GF-D8 (cell line): Measurements from ENCODE around the gene NLRP6.
"Not testable (repeated sequence)": the region's sequence is repeated elsewhere in the genome, so short reads cannot be mapped to it uniquely, and the experiment has no call there.

ENCODE experiments used
- DNase-seq: peaks from one replicate; lab custom pipeline; 2025; lab: John Stamatoyannopoulos, UW

Gene NLRP6

DNA sequence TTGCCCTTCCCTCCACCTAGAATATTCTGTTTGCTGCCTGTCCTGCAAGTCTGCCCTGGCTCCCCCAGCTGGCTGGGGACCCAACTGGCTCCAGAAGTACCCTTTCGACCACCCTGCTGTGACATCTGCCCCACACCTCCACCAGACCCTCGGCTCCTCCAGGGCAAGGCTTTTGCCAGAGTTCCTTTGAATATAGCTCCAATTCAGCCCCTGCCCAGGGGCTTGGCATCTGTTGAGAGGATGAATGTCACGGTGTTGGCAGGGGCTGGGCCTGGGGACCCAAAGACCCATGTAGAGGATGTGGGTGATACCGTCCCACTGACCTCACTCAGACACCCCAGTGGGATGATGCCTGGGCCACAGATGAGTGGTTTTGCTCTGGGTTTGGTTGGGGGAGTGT is 4.0 kb downstream of the NLRP6 start:
- no peak for DNase-seq

DNA sequence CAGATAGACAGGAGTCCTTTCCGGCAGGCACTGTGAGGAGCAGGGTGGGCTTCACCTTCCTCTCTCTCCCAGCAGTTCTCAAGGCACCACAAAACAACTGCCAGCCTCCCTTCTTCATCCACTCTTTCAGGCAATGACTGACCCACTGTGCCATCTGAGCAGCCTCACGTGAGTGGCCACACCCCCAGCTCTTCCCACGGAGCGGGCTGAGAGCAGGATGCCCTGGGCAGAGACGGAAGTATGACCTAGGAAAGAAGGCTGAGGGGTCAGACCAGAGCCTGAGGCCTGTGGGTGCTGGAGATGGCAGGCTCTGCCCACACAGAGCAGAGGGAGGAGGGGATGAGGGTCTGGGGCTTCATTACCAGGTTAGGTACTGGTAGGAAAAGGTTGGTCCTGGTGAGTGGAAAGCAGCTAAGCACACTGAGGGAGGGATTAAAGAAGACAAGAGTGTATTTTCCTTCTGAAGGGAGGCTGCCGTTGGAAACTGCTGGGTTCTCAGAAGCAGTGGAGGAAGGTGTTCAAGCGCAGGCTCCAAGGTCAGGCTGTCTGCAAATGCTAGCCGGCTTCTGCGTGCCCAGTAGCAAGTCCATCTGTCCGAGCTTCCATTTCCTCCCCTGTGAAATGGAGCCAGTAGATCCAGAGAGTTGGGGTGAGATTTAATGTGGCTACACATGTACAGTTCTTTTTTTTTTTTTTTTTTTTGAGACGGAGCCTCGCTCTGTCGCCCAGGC is 4.6 kb downstream of the NLRP6 start:
- no peak for DNase-seq

DNA sequence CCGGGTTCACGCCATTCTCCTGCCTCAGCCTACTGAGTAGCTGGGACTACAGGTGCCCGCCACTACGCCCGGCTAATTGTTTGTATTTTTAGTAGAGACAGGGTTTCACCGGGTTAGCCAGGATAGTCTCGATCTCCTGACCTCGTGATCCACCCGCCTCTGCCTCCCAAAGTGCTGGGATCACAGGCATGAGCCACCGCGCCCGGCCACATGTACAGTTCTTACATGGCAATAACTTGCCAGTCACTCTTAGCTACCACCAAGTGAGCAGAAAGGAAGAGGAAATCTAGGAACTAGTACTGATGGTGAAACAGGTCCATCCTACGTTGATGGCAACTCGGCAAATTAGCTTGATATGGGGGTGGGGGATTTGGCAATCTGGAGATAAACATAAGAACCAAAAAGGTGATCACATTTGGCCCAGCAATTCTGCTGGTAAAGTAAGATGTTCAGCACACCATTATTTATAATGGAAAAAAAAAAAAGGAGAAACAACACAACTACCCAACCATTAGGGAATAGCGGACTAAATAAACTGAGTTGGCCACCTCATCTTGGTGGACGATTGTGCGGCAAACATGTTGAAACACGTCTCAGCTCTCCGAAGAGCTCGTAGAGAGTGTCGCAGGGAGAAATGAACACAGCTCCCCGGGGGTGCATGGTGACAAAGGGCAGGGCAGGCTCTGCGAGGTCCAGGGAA is 5.3 kb downstream of the NLRP6 start:
- DNase-seq: no peak

DNA sequence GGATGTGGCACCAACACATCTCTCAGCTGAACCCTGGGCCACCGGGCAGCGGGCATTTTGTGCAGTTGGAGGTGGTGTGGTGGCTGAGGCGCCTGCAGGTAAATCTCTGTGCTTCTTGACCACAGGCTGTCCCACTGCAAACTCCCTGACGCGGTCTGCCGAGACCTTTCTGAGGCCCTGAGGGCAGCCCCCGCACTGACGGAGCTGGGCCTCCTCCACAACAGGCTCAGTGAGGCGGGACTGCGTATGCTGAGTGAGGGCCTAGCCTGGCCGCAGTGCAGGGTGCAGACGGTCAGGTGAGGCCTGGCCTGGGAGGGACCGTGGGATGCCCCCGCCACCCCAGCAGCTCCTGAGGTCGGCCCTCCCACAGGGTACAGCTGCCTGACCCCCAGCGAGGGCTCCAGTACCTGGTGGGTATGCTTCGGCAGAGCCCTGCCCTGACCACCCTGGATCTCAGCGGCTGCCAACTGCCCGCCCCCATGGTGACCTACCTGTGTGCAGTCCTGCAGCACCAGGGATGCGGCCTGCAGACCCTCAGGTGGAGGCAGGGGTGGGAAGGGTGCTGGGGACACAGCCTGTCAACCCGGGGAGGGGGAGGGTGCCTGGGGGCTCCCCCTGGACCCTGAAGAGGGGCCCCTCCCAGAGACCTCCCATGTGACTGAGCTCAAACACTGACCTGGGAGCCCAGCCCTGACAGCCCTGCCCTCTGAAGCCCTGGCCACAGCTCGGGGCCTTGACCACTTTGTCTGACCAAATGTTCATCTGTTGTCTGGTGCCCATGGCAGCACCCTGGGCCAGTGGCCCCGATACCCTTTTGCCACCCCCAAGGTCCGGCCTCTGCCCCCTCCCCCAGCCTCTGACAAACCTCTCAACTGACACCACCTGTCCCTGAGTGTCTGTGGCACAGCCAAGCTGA is 6.2 kb downstream of the NLRP6 start:
- no peak for DNase-seq

DNA sequence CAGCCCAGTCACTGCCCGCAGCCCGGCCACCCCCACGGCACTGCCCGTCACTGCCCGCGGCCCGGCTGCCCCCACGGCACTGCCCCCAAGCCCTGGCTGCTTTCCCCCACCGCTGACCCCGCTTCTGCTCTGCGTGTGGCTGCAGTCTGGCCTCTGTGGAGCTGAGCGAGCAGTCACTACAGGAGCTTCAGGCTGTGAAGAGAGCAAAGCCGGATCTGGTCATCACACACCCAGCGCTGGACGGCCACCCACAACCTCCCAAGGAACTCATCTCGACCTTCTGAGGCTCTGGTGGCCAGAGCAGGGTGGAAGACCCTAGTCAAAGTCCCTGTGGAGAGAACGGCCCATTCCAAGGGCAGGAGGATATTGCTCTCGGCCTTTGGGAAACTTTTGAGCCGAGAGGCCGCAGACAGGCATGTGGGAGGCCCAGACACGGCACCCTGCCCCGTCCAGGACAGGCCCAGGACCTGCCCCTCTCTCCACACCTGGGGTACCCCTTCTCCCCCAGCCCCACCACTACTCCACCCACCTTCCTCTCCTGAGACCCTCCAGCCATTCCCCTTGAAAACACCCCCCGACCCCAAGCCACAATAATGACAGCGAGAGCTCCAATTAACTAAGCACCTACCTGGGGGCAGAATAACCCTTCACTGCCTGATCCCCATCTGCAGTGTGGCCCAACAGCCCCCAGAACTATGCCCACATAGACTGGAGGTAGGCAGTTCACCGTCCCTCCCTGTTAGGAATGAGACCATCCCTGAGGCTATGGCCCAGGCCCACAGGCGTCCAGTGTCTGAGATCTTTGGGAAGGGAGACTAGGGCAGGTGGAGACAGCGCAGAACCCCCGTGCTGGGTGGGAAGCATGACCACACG is 7.0 kb downstream of the NLRP6 start:
- DNase-seq: no peak

DNA sequence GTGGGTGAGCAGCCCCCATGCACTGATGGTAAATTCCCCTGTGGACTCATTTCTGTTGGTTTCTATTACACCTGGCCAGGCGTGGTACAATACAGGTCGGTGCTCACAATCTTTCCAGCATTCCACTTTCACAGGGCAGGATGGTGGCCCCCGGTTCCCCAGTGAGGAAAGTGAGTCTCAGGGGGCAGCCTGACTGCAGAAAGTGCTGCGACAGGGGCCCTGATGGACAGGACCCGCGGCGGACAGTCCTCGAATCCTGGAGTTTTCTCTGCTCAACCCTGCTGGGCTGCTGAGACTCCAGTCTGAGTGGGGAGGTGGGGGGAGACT is 7.7 kb downstream of the NLRP6 start:
- DNase-seq: no peak

DNA sequence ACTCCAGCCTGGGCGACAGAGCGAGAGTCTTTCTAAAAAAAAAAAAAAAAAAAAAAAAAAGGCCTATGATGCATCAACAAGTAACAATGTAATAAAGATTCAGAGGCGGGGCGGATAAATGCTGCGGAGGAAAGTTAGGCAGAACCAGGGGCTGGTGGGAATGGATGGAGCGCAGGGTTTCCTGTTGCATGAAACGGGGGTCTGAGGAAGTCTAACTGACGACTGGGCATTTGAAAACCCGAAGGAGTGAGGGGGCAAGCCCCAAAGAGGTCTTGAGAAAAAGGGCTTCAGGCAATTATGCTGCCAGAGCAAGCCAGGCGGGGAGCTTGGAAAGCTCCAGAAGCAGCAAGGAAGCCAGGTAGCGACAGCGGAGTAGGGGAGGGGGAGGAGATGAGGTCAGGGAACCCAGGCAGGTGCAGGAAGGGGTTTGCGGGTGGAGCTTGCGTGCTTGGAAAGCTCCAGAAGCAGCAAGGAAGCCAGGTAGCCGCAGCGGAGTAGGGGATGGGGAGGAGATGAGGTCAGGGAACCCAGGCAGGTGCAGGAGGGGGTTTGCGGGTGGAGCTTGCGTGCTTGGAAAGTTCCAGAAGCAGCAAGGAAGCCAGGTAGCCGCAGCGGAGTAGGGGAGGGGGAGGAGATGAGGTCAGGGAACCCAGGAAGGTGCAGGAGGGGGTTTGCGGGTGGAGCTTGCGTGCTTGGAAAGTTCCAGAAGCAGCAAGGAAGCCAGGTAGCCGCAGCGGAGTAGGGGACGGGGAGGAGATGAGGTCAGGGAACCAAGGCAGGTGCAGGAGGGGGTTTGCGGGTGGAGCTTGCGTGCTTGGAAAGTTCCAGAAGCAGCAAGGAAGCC is 9.0 kb downstream of the NLRP6 start:
- not testable (repeated sequence) for DNase-seq

DNA sequence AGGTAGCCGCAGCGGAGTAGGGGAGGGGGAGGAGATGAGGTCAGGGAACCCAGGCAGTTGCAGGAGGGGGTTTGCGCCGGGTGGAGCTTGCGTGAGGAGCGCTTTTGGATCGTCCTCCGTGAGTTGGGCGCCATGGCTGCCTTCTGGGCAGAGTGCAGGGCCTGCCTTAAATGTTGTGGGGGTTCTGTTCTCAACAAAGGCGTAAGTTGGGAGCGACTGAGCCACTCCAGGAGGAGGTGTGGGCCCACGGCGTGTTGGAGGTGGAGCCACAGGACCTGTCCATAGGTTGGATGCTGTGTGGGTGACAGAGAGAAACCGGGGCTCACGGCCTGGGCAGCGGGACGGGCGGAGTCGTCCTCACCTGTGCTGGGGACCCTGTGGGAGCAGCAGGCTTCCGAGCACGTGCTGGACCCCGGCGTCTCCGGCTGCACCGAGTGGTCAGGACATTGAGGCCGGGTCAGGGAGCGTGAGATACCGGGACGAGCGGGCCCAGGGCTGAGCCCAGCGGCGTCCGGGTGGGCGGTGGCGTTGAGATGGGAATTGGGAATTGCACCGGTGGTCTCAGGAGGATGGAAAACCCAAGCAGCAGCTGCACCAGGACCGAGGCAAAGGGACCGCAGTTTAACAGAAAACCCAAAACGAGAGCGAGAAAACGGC is 9.7 kb downstream of the NLRP6 start:
- no peak for DNase-seq

DNA sequence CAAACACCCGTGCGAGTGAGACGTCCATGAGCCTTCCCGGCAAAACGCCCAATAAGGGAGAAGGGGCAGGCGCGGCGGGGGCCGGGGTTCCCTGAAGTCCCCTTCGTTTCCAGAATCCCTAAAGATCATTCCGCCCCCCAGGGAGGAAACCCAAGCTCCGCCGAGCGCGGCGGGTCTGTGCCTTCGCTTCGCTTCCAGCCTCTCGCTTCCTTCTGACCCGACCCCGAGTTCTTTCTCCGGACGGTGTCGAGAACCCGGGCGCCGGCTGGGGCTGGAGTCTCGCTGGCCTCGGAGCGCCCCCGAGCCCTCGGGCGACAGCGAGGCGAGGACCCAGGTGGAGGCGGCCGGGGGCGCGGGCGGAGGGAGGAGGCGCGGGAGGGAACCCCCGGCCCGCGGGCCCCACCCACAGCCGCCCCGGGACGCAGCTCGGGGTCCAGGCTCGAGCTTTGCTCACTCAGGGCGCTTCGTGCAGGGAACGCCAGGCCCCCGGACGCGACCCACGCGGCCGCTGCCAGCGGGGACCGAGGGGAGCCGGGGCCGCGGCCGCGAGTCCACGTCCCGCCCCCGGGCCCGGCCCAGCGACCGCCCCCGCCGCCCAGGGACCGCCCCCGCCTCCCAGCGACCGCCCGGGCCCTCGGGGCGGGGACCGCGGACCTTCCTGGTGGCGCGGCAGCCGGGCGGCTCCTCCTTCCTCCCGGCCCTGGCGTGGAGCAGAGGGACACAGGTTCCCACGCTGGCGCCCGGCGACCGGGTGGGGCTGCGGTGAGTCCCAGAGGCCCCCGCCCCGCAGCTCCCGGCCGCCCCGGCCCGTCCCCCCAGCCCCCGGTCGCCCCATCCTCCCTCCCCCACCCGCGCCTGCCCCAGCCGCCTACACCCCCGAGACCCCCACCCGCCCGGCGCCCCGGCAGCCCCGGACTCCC is 10.5 kb downstream of the NLRP6 start, which contains the start of gene PGGHG:
PGGHG (plus strand) TSS at position 649 of the 920 bp plus-strand sequence. CDS start 691 bp downstream, outside the sequence.
- DNase-seq: no peak

DNA sequence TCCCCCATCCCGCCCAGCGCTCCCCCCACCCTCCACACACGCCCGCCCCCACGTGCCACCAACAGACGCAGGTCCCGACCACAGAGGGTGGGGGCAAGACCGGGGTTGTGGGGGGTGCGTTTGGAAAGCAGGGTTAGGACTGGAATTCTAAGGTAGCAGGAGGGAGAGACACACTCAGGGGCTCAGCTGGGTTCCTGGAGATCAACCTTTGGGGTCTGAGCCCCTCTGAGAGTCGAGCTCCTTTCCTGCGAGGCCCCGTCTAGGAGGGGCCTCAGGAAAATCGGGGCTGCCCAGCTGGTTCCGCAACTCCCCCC is 11.1 kb downstream of the NLRP6 start:
- no peak for DNase-seq

DNA sequence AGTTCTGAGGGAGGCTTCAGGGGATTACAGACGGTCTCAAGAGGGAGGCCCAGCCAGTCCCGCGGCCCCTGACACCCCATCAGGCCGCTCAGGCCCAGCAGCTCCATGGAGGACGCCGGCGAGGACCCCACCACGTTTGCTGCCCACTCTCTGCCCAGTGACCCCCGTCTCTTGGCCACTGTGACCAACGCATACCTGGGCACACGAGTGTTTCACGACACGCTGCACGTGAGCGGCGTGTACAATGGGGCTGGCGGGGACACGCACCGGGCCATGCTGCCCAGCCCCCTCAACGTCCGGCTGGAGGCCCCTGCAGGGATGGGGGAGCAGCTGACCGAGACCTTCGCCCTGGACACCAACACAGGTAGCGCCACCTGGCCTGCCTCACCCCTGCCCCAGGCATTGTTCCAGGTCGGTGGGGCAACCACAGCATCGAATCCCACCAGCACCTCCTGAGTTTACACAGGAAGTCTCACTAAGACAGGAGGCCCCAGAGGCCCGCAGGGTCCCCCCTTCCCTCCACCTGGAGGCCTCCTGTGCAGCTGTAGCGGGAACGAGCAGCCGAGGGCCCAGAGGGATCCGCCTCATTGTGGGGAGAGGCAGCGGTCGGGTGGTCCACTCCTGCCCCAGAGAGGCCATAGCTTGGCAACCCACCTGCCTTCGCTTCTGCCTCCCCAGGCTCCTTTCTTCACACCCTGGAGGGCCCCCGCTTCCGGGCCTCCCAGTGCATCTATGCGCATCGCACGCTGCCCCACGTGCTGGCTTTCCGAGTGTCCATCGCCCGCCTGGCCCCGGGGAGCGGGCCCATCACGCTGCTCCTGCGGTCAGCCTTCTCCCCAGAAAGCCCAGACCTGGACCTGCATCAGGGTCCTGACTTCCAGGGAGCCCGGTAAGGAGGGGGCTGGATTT is 11.8 kb downstream of the NLRP6 start:
- no peak for DNase-seq

DNA sequence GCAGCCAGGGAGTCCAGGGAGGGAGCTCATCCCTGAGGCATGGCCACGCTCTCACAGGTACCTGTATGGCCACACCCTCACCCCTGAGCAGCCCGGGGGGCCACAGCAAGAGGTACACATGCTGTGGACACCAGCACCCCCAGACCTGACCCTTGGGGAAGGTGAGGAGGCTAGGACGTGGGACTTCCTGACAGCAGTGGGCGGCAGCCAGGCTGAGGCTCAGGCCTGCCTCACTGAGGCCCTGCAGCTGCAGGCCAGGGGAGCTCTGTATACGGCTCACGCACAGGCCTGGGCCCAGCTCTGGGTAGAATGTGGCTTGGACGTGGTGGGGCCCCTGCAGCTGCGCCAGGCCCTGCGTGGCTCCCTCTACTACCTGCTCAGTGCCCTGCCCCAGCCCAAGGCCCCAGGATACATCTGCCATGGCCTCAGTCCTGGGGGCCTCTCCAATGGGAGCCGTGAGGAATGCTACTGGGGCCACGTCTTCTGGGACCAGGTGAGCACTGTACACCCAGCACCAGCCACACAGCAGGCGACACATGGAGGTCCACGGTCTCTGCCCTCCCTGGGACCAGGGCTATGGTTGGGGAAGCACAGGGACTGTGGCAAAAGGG is 12.5 kb downstream of the NLRP6 start:
- no peak for DNase-seq

DNA sequence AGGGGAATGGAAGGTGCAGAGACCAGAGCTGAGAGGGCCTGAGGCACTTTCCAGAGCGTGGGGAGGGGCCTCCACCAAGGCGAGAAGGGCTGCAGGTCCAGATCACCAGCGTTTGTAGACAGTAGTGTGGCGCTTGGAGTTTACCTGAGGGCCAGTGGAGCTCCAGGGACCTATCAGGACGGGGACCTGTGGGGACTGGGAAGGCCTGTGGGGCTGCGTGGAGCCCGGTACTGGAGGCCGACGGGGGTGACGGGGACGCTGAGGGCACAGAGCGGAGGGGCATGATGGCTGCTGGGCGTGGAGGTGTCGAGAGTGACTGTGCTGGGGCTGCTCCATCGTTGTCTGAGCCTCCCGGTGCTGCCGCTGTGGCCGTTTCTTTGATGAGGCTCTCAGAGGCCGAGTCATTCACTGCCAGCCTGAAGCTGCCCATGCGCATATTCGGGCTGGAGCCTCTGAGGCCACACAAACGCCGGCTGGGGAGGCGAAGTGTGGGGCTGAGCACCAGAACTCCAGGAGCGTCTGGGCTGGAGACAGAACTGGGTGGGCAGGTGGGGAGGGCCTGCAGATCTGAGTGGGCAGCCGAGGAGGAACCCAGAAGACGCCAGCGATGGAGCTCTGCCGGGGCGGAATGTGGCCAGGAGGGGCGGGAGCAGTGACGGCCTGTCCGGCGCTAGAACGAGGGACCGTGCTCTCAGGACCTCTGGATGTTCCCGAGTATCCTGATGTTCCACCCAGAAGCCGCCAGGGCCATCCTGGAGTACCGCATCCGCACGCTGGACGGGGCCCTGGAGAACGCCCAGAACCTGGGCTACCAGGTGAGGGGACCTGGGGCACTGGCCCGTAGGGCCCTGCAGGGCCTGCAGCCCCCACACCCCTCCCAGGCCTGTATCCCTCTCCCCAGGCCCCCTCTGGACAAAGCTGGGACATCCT is 13.3 kb downstream of the NLRP6 start:
- no peak for DNase-seq

DNA sequence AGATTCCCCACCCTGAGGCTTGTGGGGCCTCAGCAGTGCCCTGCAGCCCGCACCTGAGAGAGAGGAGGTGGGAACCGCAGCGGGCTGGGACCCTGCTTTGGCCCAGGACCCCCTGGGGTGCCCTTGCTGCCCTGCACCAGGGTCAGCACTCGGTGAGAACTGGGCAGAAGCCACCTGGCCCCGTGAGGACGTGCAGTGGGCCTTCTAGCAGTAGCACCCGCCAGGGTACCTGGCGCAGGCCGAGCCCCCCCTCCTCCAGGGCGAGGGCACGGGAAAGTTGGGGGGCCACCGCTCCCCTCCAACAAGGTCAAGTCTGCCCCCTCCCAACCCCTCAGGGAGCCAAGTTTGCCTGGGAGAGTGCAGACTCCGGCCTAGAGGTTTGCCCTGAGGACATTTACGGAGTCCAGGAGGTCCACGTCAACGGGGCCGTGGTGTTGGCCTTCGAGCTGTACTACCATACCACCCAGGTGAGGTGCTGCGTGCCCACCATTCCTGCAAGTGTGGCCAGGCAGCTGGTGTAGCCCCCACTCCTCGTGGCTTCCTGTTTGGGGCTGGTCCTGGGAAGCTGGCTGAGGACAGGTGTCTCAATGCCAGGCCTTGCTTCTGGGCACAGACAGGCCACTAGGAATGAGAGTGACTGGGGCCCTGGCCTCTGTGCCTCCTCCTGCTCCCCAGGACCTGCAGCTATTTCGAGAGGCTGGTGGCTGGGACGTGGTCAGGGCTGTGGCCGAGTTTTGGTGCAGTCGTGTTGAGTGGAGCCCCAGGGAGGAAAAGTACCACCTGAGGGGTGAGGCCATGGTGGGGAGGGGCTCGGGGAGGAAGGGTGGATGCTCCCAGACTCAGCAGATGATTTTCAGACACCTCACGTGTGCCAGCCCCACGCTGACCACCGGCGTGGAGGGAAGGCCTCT is 14.3 kb downstream of the NLRP6 start:
- no peak for DNase-seq

DNA sequence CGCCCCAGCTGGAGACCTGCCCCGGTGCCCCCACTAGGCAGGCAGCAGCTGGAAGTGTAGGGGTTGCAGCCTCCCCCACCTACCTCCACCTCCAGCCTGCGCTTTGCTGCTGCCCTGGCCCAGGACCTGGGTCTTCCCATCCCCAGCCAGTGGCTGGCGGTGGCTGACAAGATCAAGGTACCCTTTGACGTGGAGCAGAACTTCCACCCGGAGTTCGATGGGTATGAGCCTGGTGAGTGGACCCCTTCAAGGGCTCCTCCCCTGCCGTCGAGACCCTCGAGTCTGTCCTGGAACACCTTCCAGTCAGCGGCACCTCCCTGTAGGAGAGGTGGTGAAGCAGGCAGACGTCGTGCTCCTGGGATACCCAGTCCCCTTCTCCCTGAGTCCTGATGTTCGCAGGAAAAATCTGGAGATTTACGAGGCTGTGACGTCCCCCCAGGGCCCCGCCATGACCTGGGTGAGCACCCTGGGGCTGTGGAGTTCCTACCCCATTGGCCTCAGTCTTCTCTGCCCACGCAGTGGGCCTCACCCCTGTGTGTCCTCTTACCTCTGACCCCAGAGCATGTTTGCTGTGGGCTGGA is 15.2 kb downstream of the NLRP6 start:
- no peak for DNase-seq
